DOHH2 (cell line): ENCODE data around the gene SLC13A4.

Experiments used
- EZH2phosphoT487 ChIP-seq: fragments of 200-600 bp; sonication (generic); IDR thresholded peaks from 2 replicates; pipeline ENCODE4 v1.6.1; 2017; ENCODE audit warnings: borderline replicate concordance, mild to moderate bottlenecking, antibody characterized with exemption, low read length, moderate library complexity, mixed read lengths
- TF ChIP-seq, protein P1 (sequence below): fragments of 200-600 bp; sonication (generic); IDR thresholded peaks from one replicate; pipeline ENCODE4 v1.5.1; 2014; ENCODE audit warnings: antibody characterized with exemption, mild to moderate bottlenecking, low read depth, low read length; ENCODE audit not compliant: poor library complexity, severe bottlenecking

GRCh38 chr7:135736586-135737305 is 8.8 kb upstream of the SLC13A4 start:
- TF ChIP-seq, protein P1, sequence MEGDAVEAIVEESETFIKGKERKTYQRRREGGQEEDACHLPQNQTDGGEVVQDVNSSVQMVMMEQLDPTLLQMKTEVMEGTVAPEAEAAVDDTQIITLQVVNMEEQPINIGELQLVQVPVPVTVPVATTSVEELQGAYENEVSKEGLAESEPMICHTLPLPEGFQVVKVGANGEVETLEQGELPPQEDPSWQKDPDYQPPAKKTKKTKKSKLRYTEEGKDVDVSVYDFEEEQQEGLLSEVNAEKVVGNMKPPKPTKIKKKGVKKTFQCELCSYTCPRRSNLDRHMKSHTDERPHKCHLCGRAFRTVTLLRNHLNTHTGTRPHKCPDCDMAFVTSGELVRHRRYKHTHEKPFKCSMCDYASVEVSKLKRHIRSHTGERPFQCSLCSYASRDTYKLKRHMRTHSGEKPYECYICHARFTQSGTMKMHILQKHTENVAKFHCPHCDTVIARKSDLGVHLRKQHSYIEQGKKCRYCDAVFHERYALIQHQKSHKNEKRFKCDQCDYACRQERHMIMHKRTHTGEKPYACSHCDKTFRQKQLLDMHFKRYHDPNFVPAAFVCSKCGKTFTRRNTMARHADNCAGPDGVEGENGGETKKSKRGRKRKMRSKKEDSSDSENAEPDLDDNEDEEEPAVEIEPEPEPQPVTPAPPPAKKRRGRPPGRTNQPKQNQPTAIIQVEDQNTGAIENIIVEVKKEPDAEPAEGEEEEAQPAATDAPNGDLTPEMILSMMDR, result no peak
- TF ChIP-seq EZH2phosphoT487, result no peak
